ENCODE data around the gene C1QB. TPM values are rescaled to one million over a fixed set of nuclear protein-coding genes. Genes with fewer than 3 reads are reported as not detected.

The C1QB gene
- total RNA-seq, 2 donors from 2014 or later, result not detected

GRCh38 chr1:22691031-22691753, 38.2 kb downstream of the C1QB start:
- H3K27ac ChIP-seq (ENCODE audit: low read depth, low read length), result peak overlapping the region; percentile 67
- no peaks in the 10 kb centered on the region for H3K9me3 Mint-ChIP-seq
- no peaks in the 10 kb centered on the region for H3K9me3 ChIP-seq (ENCODE audit: control insufficient read depth, low read length)
- no peaks in the 10 kb centered on the region for H3K36me3 Mint-ChIP-seq (ENCODE audit: low read depth)
- no peak for TF ChIP-seq CTCF (conservative IDR thresholded peaks at IDR 0.05)
- no peaks in the 10 kb centered on the region for H3K4me1 Mint-ChIP-seq
- H3K27ac Mint-ChIP-seq, result no peak overlapping the region
- WGBS, 2 experiments (ENCODE audit: insufficient coverage in 1 of 2, insufficient read length in 1 of 2), result 61 to 81% methylated on average over 6 to 13 of the region's 13 CpGs
- H3K4me3 ChIP-seq (ENCODE audit: low read length), result no peak overlapping the region
- H3K9ac ChIP-seq (ENCODE audit: extremely low read depth, low read length, poor library complexity, severe bottlenecking), result no peak overlapping the region
- no peaks in the 10 kb centered on the region for H3K27me3 ChIP-seq (ENCODE audit: control insufficient read depth, insufficient read depth, low read length, poor library complexity, severe bottlenecking)
- no peak overlapping the region for H3K4me3 Mint-ChIP-seq
- H3K27me3 Mint-ChIP-seq (ENCODE audit: insufficient read depth), result peaks cover 2% of the 10 kb centered on the region
- no peaks in the 10 kb centered on the region for H3K4me1 ChIP-seq (ENCODE audit: control insufficient read depth, insufficient read depth, low read length)
- DNase-seq, result no peak
- no peaks in the 10 kb centered on the region for H3K36me3 ChIP-seq (ENCODE audit: control insufficient read depth, insufficient read depth, low read length)

GRCh38 chr1:22694172-22694571, 41.1 kb downstream of the C1QB start:
- H3K4me3 ChIP-seq (ENCODE audit: low read length), result no peak overlapping the region
- no peak for DNase-seq
- TF ChIP-seq CTCF (conservative IDR thresholded peaks at IDR 0.05), result no peak
- no peaks in the 10 kb centered on the region for H3K4me1 ChIP-seq (ENCODE audit: control insufficient read depth, insufficient read depth, low read length)
- no peak overlapping the region for H3K4me3 Mint-ChIP-seq
- H3K36me3 ChIP-seq (ENCODE audit: control insufficient read depth, insufficient read depth, low read length), result no peaks in the 10 kb centered on the region
- WGBS, 2 experiments (ENCODE audit: insufficient coverage in 1 of 2, insufficient read length in 1 of 2), result 95 to 100% methylated on average over 4 to 5 of the region's 5 CpGs
- H3K27me3 ChIP-seq (ENCODE audit: control insufficient read depth, insufficient read depth, low read length, poor library complexity, severe bottlenecking), result no peaks in the 10 kb centered on the region
- peaks cover 2% of the 10 kb centered on the region for H3K27me3 Mint-ChIP-seq (ENCODE audit: insufficient read depth)
- no peaks in the 10 kb centered on the region for H3K36me3 Mint-ChIP-seq (ENCODE audit: low read depth)
- no peaks in the 10 kb centered on the region for H3K9me3 ChIP-seq (ENCODE audit: control insufficient read depth, low read length)
- H3K27ac ChIP-seq (ENCODE audit: low read depth, low read length), result no peak overlapping the region
- H3K9me3 Mint-ChIP-seq, result no peaks in the 10 kb centered on the region
- H3K27ac Mint-ChIP-seq, result no peak overlapping the region
- no peak overlapping the region for H3K9ac ChIP-seq (ENCODE audit: extremely low read depth, low read length, poor library complexity, severe bottlenecking)
- H3K4me1 Mint-ChIP-seq, result no peaks in the 10 kb centered on the region

GRCh38 chr1:22696610-22697009, 43.6 kb downstream of the C1QB start:
- H3K4me3 Mint-ChIP-seq, result no peak overlapping the region

More at GRCh38 chr1:22696610-22697009, 43.6 kb downstream of the C1QB start:
- no peak overlapping the region for H3K27ac ChIP-seq (ENCODE audit: low read depth, low read length)
- H3K27me3 Mint-ChIP-seq (ENCODE audit: insufficient read depth), result peaks cover 2% of the 10 kb centered on the region
- H3K36me3 ChIP-seq (ENCODE audit: control insufficient read depth, insufficient read depth, low read length), result no peaks in the 10 kb centered on the region
- H3K4me1 ChIP-seq (ENCODE audit: control insufficient read depth, insufficient read depth, low read length), result no peaks in the 10 kb centered on the region
- no peak overlapping the region for H3K9ac ChIP-seq (ENCODE audit: extremely low read depth, low read length, poor library complexity, severe bottlenecking)
- TF ChIP-seq CTCF (conservative IDR thresholded peaks at IDR 0.05), result no peak
- DNase-seq, result no peak
- H3K9me3 ChIP-seq (ENCODE audit: control insufficient read depth, low read length), result no peaks in the 10 kb centered on the region
- no peak overlapping the region for H3K4me3 ChIP-seq (ENCODE audit: low read length)
- H3K27ac Mint-ChIP-seq, result no peak overlapping the region
- 86 to 88% methylated on average over 2 to 3 of the region's 3 CpGs for WGBS, 2 experiments (ENCODE audit: insufficient coverage in 1 of 2, insufficient read length in 1 of 2)
- H3K4me1 Mint-ChIP-seq, result no peaks in the 10 kb centered on the region
- no peaks in the 10 kb centered on the region for H3K36me3 Mint-ChIP-seq (ENCODE audit: low read depth)
- no peaks in the 10 kb centered on the region for H3K27me3 ChIP-seq (ENCODE audit: control insufficient read depth, insufficient read depth, low read length, poor library complexity, severe bottlenecking)
- no peaks in the 10 kb centered on the region for H3K9me3 Mint-ChIP-seq
